Endometrial microvascular endothelial cells (primary cell): Measurements from ENCODE around the gene CD302. TPM values are rescaled to one million over a fixed set of nuclear protein-coding genes. Genes with fewer than 3 reads are reported as not detected.
"Not testable (repeated sequence)": the region's sequence is repeated elsewhere in the genome, so short reads cannot be mapped to it uniquely, and the experiment has no call there.

Experiments used
- in situ Hi-C: cut with HindIII; loops from 2 replicates; pipeline ENCODE4 v1.10.0; 2017; ENCODE audit warnings: low sequenced_read_pairs, low pct_unique_long_range_greater_than_20kb; ENCODE audit errors: inconsistent ontology term
- total RNA-seq: library from RNA; depleted of rRNA; stranded (reverse); fragments of >200 nt; gene quantifications from one replicate; pipeline ENCODE4 v1.2.3, GENCODE V29; 2015; ENCODE audit errors: inconsistent ontology term

Gene CD302
- total RNA-seq, result 5.1 TPM

GRCh38 chr2:159797543-159798375 lies at the start of gene CD302:
TSS of gene CD302 (minus strand) at chr2:159798208. CDS start at chr2:159798198, 10 bp downstream.
- in situ Hi-C loops, result no loop called here

GRCh38 chr2:159846564-159846963 lies 48.6 kb upstream of the CD302 start:
- in situ Hi-C loops, result no loop called here

GRCh38 chr2:159840616-159841015 lies 42.6 kb upstream of the CD302 start:
- in situ Hi-C loops, result no loop called here

GRCh38 chr2:159832858-159833257 lies 34.9 kb upstream of the CD302 start:
- in situ Hi-C loops, result no loop called here

- in situ Hi-C loops, result no loop called here
Measured at GRCh38 chr2:159832026-159832425, 34.0 kb upstream of the CD302 start.

- in situ Hi-C loops, result no loop called here
Measured at GRCh38 chr2:159829376-159829775, 31.4 kb upstream of the CD302 start.

- in situ Hi-C loops, result no loop called here
Measured at GRCh38 chr2:159828738-159829137, 30.7 kb upstream of the CD302 start.

GRCh38 chr2:159822478-159822833 lies 24.4 kb upstream of the CD302 start:
- in situ Hi-C loops, result not testable (repeated sequence)

GRCh38 chr2:159821775-159822477 lies 23.9 kb upstream of the CD302 start:
- in situ Hi-C loops, result not testable (repeated sequence)

- in situ Hi-C loops, result no loop called here
Measured at GRCh38 chr2:159818940-159819339, 20.9 kb upstream of the CD302 start.

GRCh38 chr2:159817283-159817682 lies 19.3 kb upstream of the CD302 start:
- in situ Hi-C loops, result no loop called here

- in situ Hi-C loops, result no loop called here
Measured at GRCh38 chr2:159811232-159811631, 13.2 kb upstream of the CD302 start.

- in situ Hi-C loops, result no loop called here
Measured at GRCh38 chr2:159808032-159808425, 10.0 kb upstream of the CD302 start.

GRCh38 chr2:159807183-159808031 lies 9.4 kb upstream of the CD302 start:
- in situ Hi-C loops, result no loop called here

- in situ Hi-C loops, result no loop called here
Measured at GRCh38 chr2:159804941-159805340, 6.9 kb upstream of the CD302 start.

GRCh38 chr2:159803235-159803962 lies 5.4 kb upstream of the CD302 start:
- in situ Hi-C loops, result no loop called here

GRCh38 chr2:159802673-159803072 lies 4.7 kb upstream of the CD302 start:
- in situ Hi-C loops, result no loop called here

- in situ Hi-C loops, result no loop called here
Measured at GRCh38 chr2:159799833-159800232, 1.8 kb upstream of the CD302 start.

- in situ Hi-C loops, result no loop called here
Measured at GRCh38 chr2:159798376-159798725, 343 bp upstream of the CD302 start.
